Measurements from ENCODE around the gene BPI. TPM values are rescaled to one million over a fixed set of nuclear protein-coding genes. Genes with fewer than 3 reads are reported as not detected.
"Not testable (repeated sequence)": the region's sequence is repeated elsewhere in the genome, so short reads cannot be mapped to it uniquely, and the experiment has no call there.

The BPI gene
- polyA plus RNA-seq, 3 donors = 0.44 to 1.0 TPM; not detected in 1

DNA sequence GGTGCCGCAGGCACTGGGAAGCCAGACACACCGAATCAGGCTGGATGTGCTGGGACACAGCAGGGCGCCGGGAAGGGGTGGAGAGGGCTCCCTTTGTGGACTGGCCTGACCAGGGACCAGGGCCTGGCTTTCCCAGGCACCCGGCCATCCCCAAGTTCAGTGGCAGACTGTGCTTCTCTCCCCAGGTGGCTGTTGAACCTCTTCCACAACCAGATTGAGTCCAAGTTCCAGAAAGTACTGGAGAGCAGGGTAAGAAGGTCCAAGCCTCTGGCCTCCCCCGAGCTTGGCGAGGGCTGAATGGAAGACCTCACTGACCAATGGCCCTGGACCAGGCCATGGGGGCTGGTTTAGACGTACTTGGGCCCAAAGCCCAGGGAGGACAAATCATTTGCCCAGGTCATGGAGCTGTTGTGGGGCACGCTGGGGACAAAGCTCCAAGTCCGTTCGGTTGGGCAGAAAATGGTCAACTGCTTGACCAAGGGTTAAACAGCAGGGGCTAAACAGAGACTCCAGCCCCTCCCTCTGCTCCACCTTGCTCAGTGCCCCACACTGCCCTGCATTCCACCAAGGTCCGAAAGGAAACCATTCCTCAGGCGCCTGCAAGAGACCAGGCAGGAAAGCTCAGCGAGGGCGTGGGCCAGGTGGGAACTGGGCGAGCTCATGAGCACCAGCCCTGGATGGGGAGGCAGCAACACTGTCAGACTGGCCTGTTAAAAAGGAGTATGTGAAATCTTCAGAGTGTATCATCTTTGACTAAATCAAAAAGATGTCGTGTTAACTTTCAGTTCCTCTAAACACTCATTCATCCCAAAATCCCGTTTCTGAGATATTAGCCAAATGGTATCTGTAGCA lies 51.4 kb downstream of the BPI start:
- no peak for DNase-seq (ENCODE audit: low read depth in 3 of 3, low spot score in 2 of 3)

DNA sequence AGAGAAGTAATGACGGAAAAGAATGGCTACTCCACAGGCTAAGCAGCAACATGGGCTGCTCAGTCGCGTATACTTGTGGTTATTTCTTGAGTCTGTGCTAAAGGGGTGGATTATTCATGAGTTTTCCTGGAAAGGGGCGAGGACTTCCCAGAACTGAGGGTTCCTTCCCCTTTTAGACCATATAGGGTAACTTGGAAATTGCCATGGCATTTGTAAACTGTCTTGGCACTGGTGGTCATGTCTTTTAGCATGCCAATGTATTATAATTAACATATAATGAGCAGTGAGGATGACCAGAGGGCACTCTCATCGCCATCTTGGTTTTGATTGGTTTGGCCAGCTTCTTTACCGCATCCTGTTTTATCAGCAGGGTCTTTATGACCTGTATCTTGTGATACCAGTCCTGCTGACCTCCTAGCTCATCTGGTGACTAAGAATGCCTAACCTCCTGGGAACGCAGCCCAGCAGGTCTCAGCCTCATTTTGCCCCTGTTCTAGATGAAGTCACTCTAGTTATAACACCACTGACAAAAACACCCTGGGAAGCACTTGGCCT lies 53.8 kb downstream of the BPI start:
- no peak for DNase-seq (ENCODE audit: low read depth in 3 of 3, low spot score in 2 of 3)

- no peak for DNase-seq (ENCODE audit: low read depth in 3 of 3, low spot score in 2 of 3)
Observed at GRCh38 chr20:38358556-38358955, 54.6 kb downstream of the BPI start.

- no peak for DNase-seq (ENCODE audit: low read depth in 3 of 3, low spot score in 2 of 3)
Observed at GRCh38 chr20:38363004-38363747, 59.2 kb downstream of the BPI start.

DNA sequence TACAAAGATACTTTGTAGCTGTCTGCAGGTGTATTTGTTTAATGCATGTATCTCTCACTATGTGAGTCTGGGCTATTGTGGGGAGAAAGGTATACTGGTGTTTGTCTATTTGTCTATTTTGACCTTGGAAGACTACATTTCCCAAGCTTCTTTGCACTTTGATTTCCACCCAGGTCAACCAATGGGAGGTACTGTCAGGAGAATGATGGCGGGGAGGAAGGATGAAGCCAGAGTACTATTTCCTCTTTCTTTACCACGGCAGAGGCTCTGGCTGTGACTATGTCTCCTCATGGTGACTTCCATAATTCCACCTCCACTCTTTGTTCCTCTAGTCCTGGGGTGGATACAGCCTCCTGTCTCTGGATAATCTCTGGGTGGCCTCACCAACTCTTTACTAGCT lies 65.4 kb downstream of the BPI start:
- no peak for DNase-seq (ENCODE audit: low read depth in 3 of 3, low spot score in 2 of 3)

GRCh38 chr20:38372806-38373205 lies 68.8 kb downstream of the BPI start:
- DNase-seq (ENCODE audit: low read depth in 3 of 3, low spot score in 2 of 3) = no peak

- no peak for DNase-seq (ENCODE audit: low read depth in 3 of 3, low spot score in 2 of 3)
Observed at GRCh38 chr20:38373231-38373867, 69.4 kb downstream of the BPI start.

GRCh38 chr20:38373898-38374297 lies 69.9 kb downstream of the BPI start:
- DNase-seq (ENCODE audit: low read depth in 3 of 3, low spot score in 2 of 3) = no peak

- DNase-seq (ENCODE audit: low read depth in 3 of 3, low spot score in 2 of 3) = no peak
Observed at GRCh38 chr20:38377039-38377685, 73.2 kb downstream of the BPI start.

GRCh38 chr20:38377838-38378237 lies 73.9 kb downstream of the BPI start:
- not testable (repeated sequence) for DNase-seq (ENCODE audit: low read depth in 3 of 3, low spot score in 2 of 3)

GRCh38 chr20:38383147-38383546 lies 79.2 kb downstream of the BPI start:
- no peak for DNase-seq (ENCODE audit: low read depth in 3 of 3, low spot score in 2 of 3)

DNA sequence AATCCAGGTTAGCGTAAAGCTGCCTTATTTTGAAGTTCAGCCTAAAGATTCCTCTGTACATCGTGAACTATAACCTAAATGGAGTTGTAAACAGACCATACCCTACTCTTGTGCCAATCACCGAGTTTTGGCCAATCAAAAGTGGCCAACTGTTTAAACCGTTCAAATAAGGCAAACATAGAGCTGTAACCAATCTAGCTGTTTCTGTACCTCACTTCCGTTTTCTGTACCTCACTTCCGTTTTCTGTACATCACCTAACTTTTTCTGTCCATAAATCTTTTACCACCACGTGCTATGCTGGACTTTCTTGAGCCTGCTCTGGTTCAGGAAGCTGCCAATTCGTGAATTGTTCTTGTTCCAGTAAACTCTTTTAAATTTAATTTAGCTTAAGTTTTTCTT lies 82.0 kb downstream of the BPI start:
- DNase-seq (ENCODE audit: low read depth in 3 of 3, low spot score in 2 of 3) = no peak

DNA sequence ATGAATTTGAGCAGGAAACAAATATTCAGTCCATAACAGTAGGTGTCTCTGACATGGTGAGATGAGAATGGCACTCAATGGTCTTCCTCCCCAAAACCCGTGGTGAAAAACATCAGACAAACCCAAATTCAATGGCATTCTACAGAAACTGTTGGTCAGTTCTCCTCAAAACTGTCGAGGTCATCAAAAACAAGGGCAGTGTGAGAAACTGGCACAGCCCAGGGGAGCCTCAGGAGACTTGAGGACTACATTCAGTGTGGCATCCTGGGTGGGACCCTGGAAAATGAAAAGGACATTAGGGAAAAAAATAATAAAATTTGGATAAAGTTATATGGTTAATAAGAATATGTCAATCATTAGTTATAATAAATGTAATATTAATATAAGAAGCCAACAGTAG lies 82.9 kb downstream of the BPI start:
- no peak for DNase-seq (ENCODE audit: low read depth in 3 of 3, low spot score in 2 of 3)

Other genes starting within 250 kb of the BPI start
- gene TGM2, start 138.9 kb upstream of the BPI start, polyA plus RNA-seq (ENCODE audit: insufficient read length in 3 of 3) = 10 to 100 TPM; 30.0 to 31.7 (median 31.5) TPM
- gene KIAA1755, start 43.4 kb upstream of the BPI start, polyA plus RNA-seq (ENCODE audit: insufficient read length in 3 of 3) = 1 to 10 TPM; 1.9 to 2.9 (median 2.3) TPM
- gene LBP, start 42.3 kb downstream of the BPI start, polyA plus RNA-seq (ENCODE audit: insufficient read length in 3 of 3) = not detected
- gene SNHG17, start 131.2 kb downstream of the BPI start, polyA plus RNA-seq (ENCODE audit: insufficient read length in 3 of 3) = 10 to 100 TPM; 26.7 to 64.9 (median 28.8) TPM
- gene RALGAPB, start 168.7 kb downstream of the BPI start, polyA plus RNA-seq (ENCODE audit: insufficient read length in 3 of 3) = 10 to 100 TPM; 33.7 to 36.5 (median 35.0) TPM